ENCODE measurements around the gene COPS4.
"Not testable (repeated sequence)": the region's sequence is repeated elsewhere in the genome, so short reads cannot be mapped to it uniquely, and the experiment has no call there.

COPS4 gene

DNA sequence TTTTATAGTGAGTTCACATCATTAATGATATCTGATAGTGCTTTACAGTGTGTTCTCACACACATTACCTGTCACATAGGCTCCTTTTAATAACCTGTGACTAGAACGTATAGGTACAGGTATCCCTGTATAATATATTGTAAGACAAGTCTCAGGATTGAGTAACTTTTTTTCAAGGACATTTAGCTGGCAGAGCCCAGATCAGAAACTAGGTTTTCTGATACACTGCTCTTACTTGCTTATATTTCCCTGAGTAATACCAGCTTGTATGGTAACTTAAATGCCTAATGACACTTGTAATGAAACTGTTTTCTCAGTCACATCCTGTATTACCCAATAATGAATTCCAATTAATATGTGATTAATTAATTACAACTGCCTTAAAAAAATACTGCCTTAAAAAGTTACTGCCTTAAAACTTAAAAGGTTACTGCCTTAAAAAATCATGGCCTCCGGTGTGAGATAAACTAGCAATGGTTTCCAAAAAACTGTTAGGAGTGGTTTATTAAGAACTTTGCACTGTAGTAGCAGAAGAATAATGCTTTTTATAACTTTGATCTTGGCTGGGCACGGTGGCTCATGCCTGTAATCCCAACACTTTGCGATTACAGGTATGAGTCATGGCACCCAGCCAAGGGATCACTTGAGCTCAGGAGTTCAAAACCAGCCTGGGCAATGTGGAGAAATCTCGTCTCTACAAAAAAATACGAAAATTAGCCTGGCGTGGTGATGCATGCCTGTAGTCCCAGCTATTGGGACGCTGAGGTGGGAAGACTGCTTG lies 11.9 kb downstream of the COPS4 start:
- Histone ChIP-seq H3K4me2 (ENCODE audit: low read length, poor library complexity, severe bottlenecking) (no peak overlapping the region), H2BK5ac (ENCODE audit: low read depth, low read length, poor library complexity, severe bottlenecking) (no peak overlapping the region), H3K4me1 (ENCODE audit: control insufficient read depth, insufficient read depth, low read depth, low read length) (no peaks in the 10 kb centered on the region), H3K14ac (ENCODE audit: low read length in 2 of 2) (no peak overlapping the region), H3K23ac (ENCODE audit: low read length in 2 of 2) (no peak overlapping the region), H3K27ac (ENCODE audit: low read length, poor library complexity, severe bottlenecking) (no peak overlapping the region), H3K9ac (ENCODE audit: low read length) (no peak overlapping the region), H3K9me3 (ENCODE audit: control insufficient read depth, low read length) (no peaks in the 10 kb centered on the region), H4K8ac (ENCODE audit: low read length) (no peak overlapping the region), H3K79me1 (replicated peaks; ENCODE audit: low read length, poor library complexity, severe bottlenecking) (peaks cover 14% of the 10 kb centered on the region), H2BK15ac (ENCODE audit: low read depth, poor library complexity, severe bottlenecking) (no peak overlapping the region), H2BK120ac (ENCODE audit: low read depth, low read length) (no peak overlapping the region), H3K18ac (ENCODE audit: low read depth in 1 of 2, low read length in 2 of 2) (no peak overlapping the region), H4K91ac (ENCODE audit: low read length) (no peak overlapping the region), H3K27me3 (ENCODE audit: control insufficient read depth in 1 of 2, insufficient read depth in 1 of 2, low read length in 2 of 2) (no peaks in the 10 kb centered on the region), H2BK12ac (ENCODE audit: low read length in 2 of 2) (no peak overlapping the region), H3K4ac (ENCODE audit: low read depth in 1 of 2, low read length in 2 of 2) (no peak overlapping the region), H3K4me3 (ENCODE audit: insufficient read depth in 1 of 2, low read depth in 1 of 2, low read length in 2 of 2) (no peak overlapping the region), H2AFZ (ENCODE audit: low read depth, low read length) (no peak overlapping the region), H3K36me3 (ENCODE audit: control insufficient read depth in 1 of 2, insufficient read depth in 2 of 2, low read depth in 1 of 2, low read length in 2 of 2) (peaks cover 7 to 37% of the 10 kb centered on the region in 2 experiments), H2AK5ac (ENCODE audit: low read length, severe bottlenecking) (no peak overlapping the region)
- WGBS = 98% methylated on average over 7 of the region's 8 CpGs
- no peak for DNase-seq

DNA sequence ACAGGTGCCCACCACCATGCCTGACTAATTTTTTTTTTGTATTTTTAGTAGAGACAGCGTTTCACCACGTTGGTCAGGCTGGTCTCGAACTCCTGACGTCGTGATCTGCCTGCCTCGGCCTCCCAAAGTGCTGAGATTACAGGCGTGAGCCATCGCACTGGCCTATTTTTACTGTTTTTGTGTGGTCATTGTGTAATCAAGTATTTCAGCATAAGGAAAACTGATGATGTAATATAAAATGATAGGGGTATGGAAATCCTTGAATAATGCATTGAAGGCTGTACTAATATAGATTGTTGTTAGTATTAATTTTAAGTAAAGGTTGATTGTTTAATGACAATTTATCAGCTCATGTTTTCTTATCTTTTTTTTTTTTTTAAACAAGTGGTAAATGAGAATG lies 13.8 kb downstream of the COPS4 start:
- not testable (repeated sequence) for H3K27ac ChIP-seq (ENCODE audit: low read length, poor library complexity, severe bottlenecking)
- 97% methylated on average over 8 of the region's 8 CpGs for WGBS

GRCh38 chr4:83054928-83055327 lies 19.9 kb downstream of the COPS4 start:
- Histone ChIP-seq H3K18ac (ENCODE audit: low read depth in 1 of 2, low read length in 2 of 2) (no peak overlapping the region), H3K36me3 (ENCODE audit: control insufficient read depth in 1 of 2, insufficient read depth in 2 of 2, low read depth in 1 of 2, low read length in 2 of 2) (peaks cover 13 to 59% of the 10 kb centered on the region in 2 experiments), H3K79me1 (replicated peaks; ENCODE audit: low read length, poor library complexity, severe bottlenecking) (peaks cover 14% of the 10 kb centered on the region), H3K9me3 (ENCODE audit: control insufficient read depth, low read length) (no peaks in the 10 kb centered on the region), H4K8ac (ENCODE audit: low read length) (no peak overlapping the region), H3K27ac (ENCODE audit: low read length, poor library complexity, severe bottlenecking) (no peak overlapping the region), H2AFZ (ENCODE audit: low read depth, low read length) (no peak overlapping the region), H2BK15ac (ENCODE audit: low read depth, poor library complexity, severe bottlenecking) (no peak overlapping the region), H2BK120ac (ENCODE audit: low read depth, low read length) (no peak overlapping the region), H3K4me1 (ENCODE audit: control insufficient read depth, insufficient read depth, low read depth, low read length) (no peaks in the 10 kb centered on the region), H3K4me2 (ENCODE audit: low read length, poor library complexity, severe bottlenecking) (no peak overlapping the region), H3K23ac (ENCODE audit: low read length in 2 of 2) (no peak overlapping the region), H3K14ac (ENCODE audit: low read length in 2 of 2) (no peak overlapping the region), H3K4me3 (ENCODE audit: insufficient read depth in 1 of 2, low read depth in 1 of 2, low read length in 2 of 2) (no peak overlapping the region), H2AK5ac (ENCODE audit: low read length, severe bottlenecking) (no peak overlapping the region), H3K9ac (ENCODE audit: low read length) (no peak overlapping the region), H2BK12ac (ENCODE audit: low read length in 2 of 2) (no peak overlapping the region), H2BK5ac (ENCODE audit: low read depth, low read length, poor library complexity, severe bottlenecking) (no peak overlapping the region), H3K27me3 (ENCODE audit: control insufficient read depth in 1 of 2, insufficient read depth in 1 of 2, low read length in 2 of 2) (no peaks in the 10 kb centered on the region), H3K4ac (ENCODE audit: low read depth in 1 of 2, low read length in 2 of 2) (no peak overlapping the region), H4K91ac (ENCODE audit: low read length) (no peak overlapping the region)
- DNase-seq = peak; percentile 22

More for the DNA sequence above, 13.8 kb downstream of the COPS4 start:
- Histone ChIP-seq H3K36me3 (ENCODE audit: control insufficient read depth in 1 of 2, insufficient read depth in 2 of 2, low read depth in 1 of 2, low read length in 2 of 2) (peaks cover 11 to 48% of the 10 kb centered on the region in 2 experiments), H3K79me1 (replicated peaks; ENCODE audit: low read length, poor library complexity, severe bottlenecking) (peaks cover 20% of the 10 kb centered on the region)
- H2BK120ac ChIP-seq (ENCODE audit: low read depth, low read length); H2AK5ac ChIP-seq (ENCODE audit: low read length, severe bottlenecking); H4K91ac ChIP-seq (ENCODE audit: low read length); H2BK5ac ChIP-seq (ENCODE audit: low read depth, low read length, poor library complexity, severe bottlenecking); H2AFZ ChIP-seq (ENCODE audit: low read depth, low read length); H3K23ac ChIP-seq (ENCODE audit: low read length in 2 of 2); H2BK12ac ChIP-seq (ENCODE audit: low read length in 2 of 2); H3K9ac ChIP-seq (ENCODE audit: low read length); H3K4me2 ChIP-seq (ENCODE audit: low read length, poor library complexity, severe bottlenecking); H3K4me1 ChIP-seq (ENCODE audit: control insufficient read depth, insufficient read depth, low read depth, low read length); H3K4ac ChIP-seq (ENCODE audit: low read depth in 1 of 2, low read length in 2 of 2); H2BK15ac ChIP-seq (ENCODE audit: low read depth, poor library complexity, severe bottlenecking); H3K4me3 ChIP-seq (ENCODE audit: insufficient read depth in 1 of 2, low read depth in 1 of 2, low read length in 2 of 2); H4K8ac ChIP-seq (ENCODE audit: low read length); H3K14ac ChIP-seq (ENCODE audit: low read length in 2 of 2); DNase-seq; H3K18ac ChIP-seq (ENCODE audit: low read depth in 1 of 2, low read length in 2 of 2); H3K27me3 ChIP-seq (ENCODE audit: control insufficient read depth in 1 of 2, insufficient read depth in 1 of 2, low read length in 2 of 2); H3K9me3 ChIP-seq (ENCODE audit: control insufficient read depth, low read length): not testable (repeated sequence)

- H3K79me1 ChIP-seq (replicated peaks; ENCODE audit: low read length, poor library complexity, severe bottlenecking) = peaks cover 3% of the 10 kb centered on the region
- peaks cover 2% of the 10 kb centered on the region for H3K4me1 ChIP-seq (ENCODE audit: control insufficient read depth, insufficient read depth, low read depth, low read length)
- H3K23ac ChIP-seq (ENCODE audit: low read length in 2 of 2) = no peak overlapping the region
- H3K18ac ChIP-seq (ENCODE audit: low read depth in 1 of 2, low read length in 2 of 2) = no peak overlapping the region
- no peak overlapping the region for H2BK12ac ChIP-seq (ENCODE audit: low read length in 2 of 2)
- no peak for DNase-seq
- no peak overlapping the region for H4K91ac ChIP-seq (ENCODE audit: low read length)
- peaks cover 14 to 74% of the 10 kb centered on the region in 2 experiments for H3K36me3 ChIP-seq (ENCODE audit: control insufficient read depth in 1 of 2, insufficient read depth in 2 of 2, low read depth in 1 of 2, low read length in 2 of 2)
- no peak overlapping the region for H3K14ac ChIP-seq (ENCODE audit: low read length in 2 of 2)
- H3K9ac ChIP-seq (ENCODE audit: low read length) = no peak overlapping the region
- no peak overlapping the region for H2BK120ac ChIP-seq (ENCODE audit: low read depth, low read length)
- H3K4me3 ChIP-seq (ENCODE audit: insufficient read depth in 1 of 2, low read depth in 1 of 2, low read length in 2 of 2) = no peak overlapping the region
- no peaks in the 10 kb centered on the region for H3K27me3 ChIP-seq (ENCODE audit: control insufficient read depth in 1 of 2, insufficient read depth in 1 of 2, low read length in 2 of 2)
- no peak overlapping the region for H2AFZ ChIP-seq (ENCODE audit: low read depth, low read length)
- WGBS = 89% methylated on average over 4 of the region's 4 CpGs
- H4K8ac ChIP-seq (ENCODE audit: low read length) = no peak overlapping the region
- no peak overlapping the region for H2AK5ac ChIP-seq (ENCODE audit: low read length, severe bottlenecking)
- no peak overlapping the region for H3K4ac ChIP-seq (ENCODE audit: low read depth in 1 of 2, low read length in 2 of 2)
- H3K4me2 ChIP-seq (ENCODE audit: low read length, poor library complexity, severe bottlenecking) = no peak overlapping the region
- H2BK5ac ChIP-seq (ENCODE audit: low read depth, low read length, poor library complexity, severe bottlenecking) = no peak overlapping the region
- no peak overlapping the region for H3K27ac ChIP-seq (ENCODE audit: low read length, poor library complexity, severe bottlenecking)
- H3K9me3 ChIP-seq (ENCODE audit: control insufficient read depth, low read length) = no peaks in the 10 kb centered on the region
- H2BK15ac ChIP-seq (ENCODE audit: low read depth, poor library complexity, severe bottlenecking) = no peak overlapping the region
These were observed 27.8 kb downstream of the COPS4 start for GRCh38 chr4:83062739-83063138.
